Inferior parietal cortex (tissue), 1 donor: ENCODE results near the gene RWDD1.

Source experiments
- DNase-seq: peaks from one replicate; pipeline ENCODE4 v3.0.0-alpha.2; 2016; ENCODE audit errors: extremely low spot score

RWDD1 gene

DNA sequence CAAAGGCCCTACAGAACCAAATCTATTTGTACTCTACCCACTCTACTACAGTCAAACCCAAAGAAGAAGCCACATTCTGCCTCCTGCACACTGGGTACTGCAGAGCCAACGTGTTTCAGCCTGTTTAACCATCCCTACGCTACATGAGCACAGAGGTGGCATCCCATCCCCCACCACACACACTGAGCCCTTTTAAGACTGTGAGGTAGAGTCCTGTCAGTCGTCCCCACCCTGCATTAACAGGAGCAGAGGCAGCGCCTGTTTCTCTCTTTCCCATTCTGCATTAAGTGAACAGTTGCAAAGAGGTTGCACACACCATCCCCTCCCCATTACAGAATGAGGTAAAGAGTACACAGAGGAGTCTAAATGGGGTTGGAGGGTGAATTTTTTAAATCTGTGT, 39.8 kb downstream of the RWDD1 start:
- no peak for DNase-seq

DNA sequence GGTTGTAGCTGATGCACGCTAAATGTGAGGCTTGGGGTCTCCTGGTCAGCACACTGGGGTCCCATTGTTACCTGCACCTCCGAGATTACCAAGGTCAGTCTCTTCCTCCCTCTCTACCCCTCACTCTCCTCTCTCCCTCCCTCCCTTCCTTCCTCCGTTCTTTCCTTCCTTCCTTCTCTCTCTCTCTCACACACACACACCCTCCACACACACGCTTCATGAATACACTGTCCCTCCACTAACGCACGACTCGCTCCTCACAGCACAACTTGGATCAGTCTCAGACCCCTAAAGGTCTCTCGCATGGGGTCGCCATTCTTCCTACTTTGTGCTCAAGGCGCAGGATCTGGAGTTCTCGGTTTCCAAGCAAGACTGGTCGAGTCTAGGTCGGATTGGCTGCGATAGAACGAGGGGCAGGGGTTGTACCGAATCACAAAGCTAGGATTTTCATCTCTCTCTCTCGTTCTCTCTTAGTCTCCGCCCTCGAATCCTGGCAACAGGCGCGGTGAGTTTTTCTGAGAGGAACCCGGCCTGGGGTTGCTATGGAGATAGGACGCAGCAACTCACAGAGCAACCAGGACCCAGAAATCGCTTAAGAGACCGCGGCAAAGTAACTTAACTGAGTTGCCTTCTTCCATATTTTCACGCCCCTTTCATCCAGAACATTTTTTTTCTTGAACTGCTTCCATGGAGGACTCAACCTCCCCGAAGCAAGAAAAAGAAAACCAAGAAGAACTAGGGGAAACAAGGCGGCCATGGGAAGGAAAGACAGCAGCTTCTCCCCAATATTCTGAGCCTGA, 44.8 kb downstream of the RWDD1 start, which contains the start of gene RSPH4A:
RSPH4A (plus strand) TSS at position 543 of the 800 bp plus-strand sequence; CDS start at position 688, 145 bp downstream.
- DNase-seq: peak; percentile 88

DNA sequence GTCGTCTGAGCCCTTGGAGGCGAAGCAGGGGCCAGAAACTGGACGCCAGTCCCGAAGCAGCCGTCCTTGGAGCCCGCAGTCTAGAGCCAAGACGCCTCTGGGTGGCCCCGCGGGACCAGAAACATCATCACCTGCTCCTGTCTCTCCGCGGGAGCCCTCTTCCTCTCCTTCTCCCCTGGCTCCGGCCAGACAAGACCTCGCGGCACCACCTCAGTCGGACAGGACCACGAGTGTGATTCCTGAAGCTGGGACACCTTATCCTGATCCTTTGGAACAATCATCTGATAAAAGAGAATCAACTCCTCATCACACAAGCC, 45.4 kb downstream of the RWDD1 start:
- DNase-seq: no peak

DNA sequence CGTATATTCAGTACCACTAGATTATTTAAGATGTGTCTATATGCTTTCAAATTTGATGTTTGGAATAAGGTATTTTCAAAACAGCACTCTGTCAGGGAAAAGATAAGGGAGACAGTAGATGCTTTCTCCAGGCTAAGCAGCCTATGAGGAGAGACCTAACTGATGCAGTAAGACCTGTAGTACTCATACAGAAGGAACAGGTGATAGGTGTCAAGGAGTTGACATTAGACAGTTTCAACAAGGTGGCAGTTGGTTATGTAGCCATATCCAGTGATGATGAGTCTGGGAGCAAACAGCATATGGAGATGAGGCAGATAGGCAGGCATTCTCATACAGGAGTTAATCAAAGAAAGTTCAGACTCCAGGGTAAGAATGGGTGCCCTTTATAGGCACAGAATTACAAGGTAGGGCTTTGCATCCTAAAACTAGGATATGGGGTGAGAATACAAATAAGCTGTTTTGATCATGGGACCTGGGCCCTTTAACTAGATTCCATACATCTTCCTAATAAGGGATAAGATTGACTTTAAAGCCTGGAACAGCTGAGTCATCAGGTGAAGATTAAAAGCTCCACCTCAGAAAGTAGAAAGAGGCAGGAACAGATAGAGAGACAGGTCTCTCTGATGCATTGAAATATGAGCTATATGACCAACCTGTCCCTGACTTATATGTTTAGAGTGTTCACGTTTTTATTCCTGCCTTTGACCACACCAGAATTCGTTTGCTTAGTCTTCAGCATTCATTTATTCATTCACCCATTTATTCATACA, 52.9 kb downstream of the RWDD1 start:
- DNase-seq: no peak

DNA sequence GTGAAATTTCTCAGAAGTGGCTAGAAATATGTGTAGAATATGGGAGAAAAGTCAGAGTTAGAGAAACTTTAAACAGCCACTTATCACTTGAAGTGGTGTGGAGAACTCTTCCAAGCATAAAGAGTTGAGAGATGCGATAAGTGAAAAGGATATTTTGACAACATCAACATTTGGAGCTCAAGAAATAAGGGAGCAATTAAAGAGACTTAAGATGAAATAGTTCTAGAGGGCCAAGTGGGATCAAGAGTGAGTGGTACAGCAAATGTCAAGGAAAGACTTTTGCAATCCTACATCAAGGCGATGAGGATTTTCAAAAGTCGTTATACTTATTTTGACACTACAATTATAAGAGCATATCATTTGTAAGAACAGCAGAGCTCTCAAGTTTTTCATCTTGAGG, 54.6 kb downstream of the RWDD1 start:
- no peak for DNase-seq

DNA sequence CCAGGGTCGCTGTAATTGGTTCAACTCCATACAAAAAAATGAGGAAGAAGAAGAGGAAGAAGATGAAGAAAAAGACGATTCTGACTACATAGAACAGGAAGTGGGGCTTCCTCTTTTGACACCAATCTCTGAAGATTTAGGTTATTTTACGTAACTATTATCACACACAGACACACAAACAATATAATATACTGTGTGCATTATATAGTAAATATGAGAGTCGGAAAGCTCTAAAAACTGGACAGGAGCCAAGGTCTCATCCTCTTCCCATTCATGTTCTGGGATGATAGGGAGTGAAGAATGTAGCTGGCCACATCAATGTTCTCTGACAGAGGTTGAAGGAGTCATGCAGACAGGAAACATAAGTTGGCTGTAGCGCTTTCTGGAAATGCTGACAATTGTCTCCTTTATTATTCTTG, 58.3 kb downstream of the RWDD1 start:
- no peak for DNase-seq

DNA sequence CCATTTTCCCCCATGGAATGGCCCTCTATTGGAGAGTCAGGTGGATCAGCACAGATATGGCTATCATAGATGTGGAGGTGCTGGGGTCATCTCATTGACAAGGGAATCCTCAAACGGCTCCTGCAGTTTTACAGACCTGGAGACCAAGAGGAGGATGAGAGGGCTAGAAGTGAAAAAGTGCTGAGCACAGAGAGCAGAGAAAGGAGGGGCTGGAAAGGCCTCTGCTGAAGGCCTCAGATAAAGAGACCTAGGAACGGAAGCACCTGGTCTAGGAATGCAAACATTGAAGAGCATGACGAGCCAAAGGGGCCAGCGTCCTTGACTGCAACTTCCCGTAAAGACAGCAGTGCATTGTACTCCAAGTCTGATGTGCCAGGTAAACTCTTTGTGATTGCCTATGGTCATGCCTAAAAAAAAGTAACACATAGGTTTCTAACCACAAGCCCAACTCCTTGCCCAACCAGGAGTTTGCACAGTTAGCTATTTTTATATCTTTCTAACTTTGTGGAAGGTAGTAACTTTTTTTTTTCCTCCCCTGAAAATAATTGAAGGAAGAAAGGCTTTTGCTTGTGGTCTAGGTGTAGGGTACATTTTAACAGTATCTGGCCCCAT, 60.2 kb downstream of the RWDD1 start:
- no peak for DNase-seq

DNA sequence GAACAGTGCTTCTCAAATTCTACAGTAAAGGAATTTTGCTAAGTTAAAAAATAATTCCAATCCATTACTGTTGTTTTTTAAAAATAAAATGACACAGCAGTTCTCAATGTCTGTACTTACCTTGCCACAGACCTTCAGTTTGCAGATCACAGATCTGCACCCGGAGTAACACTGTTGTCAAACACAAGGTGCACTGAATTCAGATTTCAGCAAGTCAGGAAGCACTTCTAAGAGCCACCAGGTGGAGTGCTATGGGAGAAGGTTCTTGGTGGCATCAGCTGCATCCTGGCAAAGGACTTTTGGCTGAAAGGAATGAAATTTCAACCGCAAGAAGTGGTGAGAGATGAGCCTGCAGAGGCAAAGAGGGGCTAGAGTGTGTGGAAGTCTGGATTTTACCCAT, 62.4 kb downstream of the RWDD1 start:
- DNase-seq: no peak
